Lower lobe of right lung (tissue), 2 donors: ENCODE results near the gene MAN2B1. TPM values are rescaled to one million over a fixed set of nuclear protein-coding genes. Genes with fewer than 3 reads are reported as not detected.

ENCODE experiments used
- ATAC-seq, 2 donors: fragments of 200-7000 bp; cut with Tn5 transposase; one replicate each; pipeline ENCODE4 v1.9.1; 2020 to 2022; ENCODE audit warnings: mild to moderate bottlenecking in 2 of 2, moderate library complexity in 2 of 2
- DNase-seq: peaks from one replicate; pipeline ENCODE4 v3.0.0-alpha.2; 2020
- H3K27ac ChIP-seq: fragments of 200-600 bp; one replicate; pipeline ENCODE4 v1.8.0; 2022
- H3K27me3 ChIP-seq: fragments of 200-600 bp; one replicate; pipeline ENCODE4 v1.8.0; 2022; ENCODE audit warnings: low read depth
- H3K36me3 ChIP-seq: fragments of 200-600 bp; one replicate; pipeline ENCODE4 v1.8.0; 2022; ENCODE audit warnings: mild to moderate bottlenecking
- H3K4me1 ChIP-seq: fragments of 200-600 bp; one replicate; pipeline ENCODE4 v1.8.0; 2022
- H3K4me3 ChIP-seq: fragments of 200-600 bp; one replicate; pipeline ENCODE4 v1.8.0; 2022; ENCODE audit warnings: mild to moderate bottlenecking
- H3K9me3 ChIP-seq: fragments of 200-600 bp; one replicate; pipeline ENCODE4 v1.8.0; 2022
- intact Hi-C: fragments of 100-400 bp; cut with DNase I; formaldehyde crosslinking; loops from one replicate; pipeline ENCODE4 v1.11.0; 2022
- total RNA-seq: library from RNA; stranded (reverse); fragmentation: NEBNext Ultra II Directional; extraction: Animal tissue kit (Norgen Biotek cat#: 25700); gene quantifications from one replicate; pipeline ENCODE4 v1.2.1, GENCODE V29; 2021
- TF ChIP-seq, protein P1 (sequence below): fragments of 200-600 bp; IDR thresholded peaks from one replicate; pipeline ENCODE4 v1.8.0; 2022; ENCODE audit warnings: antibody characterized with exemption, mild to moderate bottlenecking
- donor health status: DM: no; HTN: yes; CAD: no; lungs with severe emphysema.

MAN2B1 gene
- total RNA-seq, 1 donor from 2014 or later = 251 TPM

DNA sequence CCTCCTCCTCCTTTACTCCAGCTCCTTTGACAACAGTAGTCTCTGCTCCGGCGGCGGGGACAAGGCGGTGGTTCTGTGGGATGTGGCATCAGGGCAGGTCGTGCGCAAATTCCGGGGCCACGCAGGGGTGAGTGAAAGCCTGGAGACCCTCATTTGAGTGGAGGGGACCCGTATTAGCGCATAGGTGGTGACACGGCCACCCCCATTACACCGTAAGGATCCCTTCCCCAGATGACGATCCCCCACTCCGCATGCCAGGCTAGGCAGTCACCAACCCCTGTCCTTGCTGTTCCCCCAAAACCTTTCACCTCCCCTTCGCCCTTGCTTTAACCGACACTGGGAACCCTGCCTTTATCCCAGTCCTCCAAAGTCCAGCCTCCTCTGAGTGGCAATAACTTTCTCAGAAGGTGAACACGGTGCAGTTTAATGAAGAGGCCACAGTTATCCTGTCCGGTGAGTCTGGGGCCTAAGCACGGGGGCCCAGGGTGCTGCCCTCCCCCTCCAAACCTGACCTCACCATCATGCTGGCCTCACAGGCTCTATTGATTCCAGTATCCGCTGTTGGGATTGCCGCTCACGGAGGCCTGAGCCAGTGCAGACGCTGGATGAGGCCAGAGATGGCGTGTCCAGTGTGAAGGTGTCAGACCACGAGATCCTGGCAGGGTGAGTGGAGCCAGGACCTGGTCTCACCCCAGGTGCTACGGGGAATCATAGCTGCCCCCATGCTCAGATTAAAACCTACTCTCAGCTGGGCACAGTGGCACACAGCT lies 3.8 kb upstream of the MAN2B1 start:
- peak overlapping the region; percentile 95 for H3K4me3 ChIP-seq
- DNase-seq (no peak), ATAC-seq (no peak)
- H3K36me3 ChIP-seq = peaks cover 40% of the 10 kb centered on the region
- peak overlapping the region; percentile 98 for H3K27ac ChIP-seq
- peaks cover 40% of the 10 kb centered on the region for H3K4me1 ChIP-seq
- H3K27me3 ChIP-seq = no peaks in the 10 kb centered on the region
- TF ChIP-seq, protein P1, sequence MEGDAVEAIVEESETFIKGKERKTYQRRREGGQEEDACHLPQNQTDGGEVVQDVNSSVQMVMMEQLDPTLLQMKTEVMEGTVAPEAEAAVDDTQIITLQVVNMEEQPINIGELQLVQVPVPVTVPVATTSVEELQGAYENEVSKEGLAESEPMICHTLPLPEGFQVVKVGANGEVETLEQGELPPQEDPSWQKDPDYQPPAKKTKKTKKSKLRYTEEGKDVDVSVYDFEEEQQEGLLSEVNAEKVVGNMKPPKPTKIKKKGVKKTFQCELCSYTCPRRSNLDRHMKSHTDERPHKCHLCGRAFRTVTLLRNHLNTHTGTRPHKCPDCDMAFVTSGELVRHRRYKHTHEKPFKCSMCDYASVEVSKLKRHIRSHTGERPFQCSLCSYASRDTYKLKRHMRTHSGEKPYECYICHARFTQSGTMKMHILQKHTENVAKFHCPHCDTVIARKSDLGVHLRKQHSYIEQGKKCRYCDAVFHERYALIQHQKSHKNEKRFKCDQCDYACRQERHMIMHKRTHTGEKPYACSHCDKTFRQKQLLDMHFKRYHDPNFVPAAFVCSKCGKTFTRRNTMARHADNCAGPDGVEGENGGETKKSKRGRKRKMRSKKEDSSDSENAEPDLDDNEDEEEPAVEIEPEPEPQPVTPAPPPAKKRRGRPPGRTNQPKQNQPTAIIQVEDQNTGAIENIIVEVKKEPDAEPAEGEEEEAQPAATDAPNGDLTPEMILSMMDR = no peak
- intact Hi-C loops = no loop called here
- H3K9me3 ChIP-seq = no peaks in the 10 kb centered on the region

- TF ChIP-seq, protein P1 = peak; percentile 15
- DNase-seq = peak; percentile 86
- H3K27me3 ChIP-seq = no peaks in the 10 kb centered on the region
- H3K9me3 ChIP-seq = no peaks in the 10 kb centered on the region
- peaks cover 38% of the 10 kb centered on the region for H3K36me3 ChIP-seq
- peak; percentile 66 to 82 for ATAC-seq
- intact Hi-C loops = no loop called here
- peak overlapping the region; percentile 98 for H3K27ac ChIP-seq
- H3K4me3 ChIP-seq = peak overlapping the region; percentile 95
- peaks cover 46% of the 10 kb centered on the region for H3K4me1 ChIP-seq
Observed at GRCh38 chr19:12669270-12670158, 3.0 kb upstream of the MAN2B1 start.

GRCh38 chr19:12668932-12669269 lies 2.4 kb upstream of the MAN2B1 start:
- TF ChIP-seq, protein P1 = no peak
- DNase-seq (peak; percentile 76), ATAC-seq (peak; percentile 8 to 25)
- H3K36me3 ChIP-seq = peaks cover 38% of the 10 kb centered on the region
- no peaks in the 10 kb centered on the region for H3K27me3 ChIP-seq
- intact Hi-C loops = no loop called here
- H3K27ac ChIP-seq = peak overlapping the region; percentile 98
- peak overlapping the region; percentile 95 for H3K4me3 ChIP-seq
- no peaks in the 10 kb centered on the region for H3K9me3 ChIP-seq
- peaks cover 50% of the 10 kb centered on the region for H3K4me1 ChIP-seq

GRCh38 chr19:12668346-12668745 lies 1.8 kb upstream of the MAN2B1 start:
- DNase-seq (no peak), ATAC-seq (no peak)
- Histone ChIP-seq H3K4me3 (peak overlapping the region; percentile 95), H3K4me1 (peaks cover 50% of the 10 kb centered on the region), H3K36me3 (peaks cover 38% of the 10 kb centered on the region), H3K9me3 (no peaks in the 10 kb centered on the region), H3K27me3 (no peaks in the 10 kb centered on the region), H3K27ac (peak overlapping the region; percentile 98)
- TF ChIP-seq, protein P1 = no peak
- intact Hi-C loops = no loop called here

- ATAC-seq = no peak
- intact Hi-C loops = no loop called here
- no peaks in the 10 kb centered on the region for H3K27me3 ChIP-seq
Observed at GRCh38 chr19:12667731-12668302, 1.3 kb upstream of the MAN2B1 start.

More at GRCh38 chr19:12667731-12668302, 1.3 kb upstream of the MAN2B1 start:
- peak overlapping the region; percentile 95 for H3K4me3 ChIP-seq
- TF ChIP-seq, protein P1 = no peak
- no peak for DNase-seq
- H3K4me1 ChIP-seq = peaks cover 50% of the 10 kb centered on the region
- H3K27ac ChIP-seq = no peak overlapping the region
- H3K9me3 ChIP-seq = no peaks in the 10 kb centered on the region
- H3K36me3 ChIP-seq = peaks cover 38% of the 10 kb centered on the region
